Urinary bladder (tissue), 4 donors: ENCODE data around the gene ZNF12. TPM values are rescaled to one million over a fixed set of nuclear protein-coding genes. Genes with fewer than 3 reads are reported as not detected.

ENCODE experiments used
- DNase-seq: peaks from one replicate; pipeline ENCODE4 v3.0.0-alpha.2; 2015; ENCODE audit errors: extremely low spot score
- H3K27ac ChIP-seq: one replicate; pipeline ENCODE4 v1.5.1; 2013; ENCODE audit warnings: low read depth, mild to moderate bottlenecking, moderate library complexity
- H3K36me3 ChIP-seq: one replicate; pipeline ENCODE4 v1.6.1; 2013; ENCODE audit warnings: mild to moderate bottlenecking, moderate library complexity; ENCODE audit not compliant: insufficient read depth
- H3K4me1 ChIP-seq: one replicate; pipeline ENCODE4 v1.6.1; 2013; ENCODE audit warnings: mild to moderate bottlenecking, moderate library complexity; ENCODE audit not compliant: insufficient read depth
- H3K4me3 ChIP-seq: one replicate; pipeline ENCODE4 v1.5.1; 2013; ENCODE audit warnings: low read depth, low read length
- WGBS: extraction: QIAGEN DNeasy Blood & Tissue Kit; methylation state at CpG from one replicate; pipeline ENCODE4 v1.1.7; 2013; 5-methylcytosine and 5-hydroxymethylcytosine counted together
- polyA plus RNA-seq: library from polyadenylated mRNA; stranded (reverse); fragments of 200-250 nt; gene quantifications from one replicate; pipeline ENCODE4 v1.2.3, GENCODE V29; 2013
- total RNA-seq: library from RNA; depleted of rRNA; stranded (reverse); fragments of >200 nt; gene quantifications from one replicate; pipeline ENCODE4 v1.2.3, GENCODE V29; 2014
- donor health status: healthy with polysubstance abuse.
- donor health status: healthy.

The ZNF12 gene
- total and polyA plus RNA-seq, 2 donors = 12.8 to 48.9 TPM

- H3K36me3 ChIP-seq = peaks cover 8% of the 10 kb centered on the region
These were observed 48.0 kb downstream of the ZNF12 start for GRCh38 chr7:6658618-6659345.

GRCh38 chr7:6656413-6656812 lies 50.3 kb downstream of the ZNF12 start:
- H3K27ac ChIP-seq = no peak overlapping the region
- DNase-seq = no peak
- WGBS = 94% methylated on average over 9 of the region's 9 CpGs
- no peaks in the 10 kb centered on the region for H3K4me1 ChIP-seq
- peaks cover 18% of the 10 kb centered on the region for H3K36me3 ChIP-seq
- H3K4me3 ChIP-seq = no peak overlapping the region

More at GRCh38 chr7:6658618-6659345, 48.0 kb downstream of the ZNF12 start:
- Histone ChIP-seq H3K27ac (no peak overlapping the region), H3K4me1 (no peaks in the 10 kb centered on the region), H3K4me3 (no peak overlapping the region)
- WGBS = 32% methylated on average over 11 of the region's 11 CpGs
- no peak for DNase-seq

GRCh38 chr7:6655636-6656385 lies 50.9 kb downstream of the ZNF12 start:
- no peak overlapping the region for H3K4me3 ChIP-seq
- no peak for DNase-seq
- peaks cover 18% of the 10 kb centered on the region for H3K36me3 ChIP-seq
- H3K27ac ChIP-seq = no peak overlapping the region
- 93% methylated on average over 17 of the region's 17 CpGs for WGBS
- no peaks in the 10 kb centered on the region for H3K4me1 ChIP-seq

GRCh38 chr7:6654842-6655610 lies 51.7 kb downstream of the ZNF12 start:
- Histone ChIP-seq H3K27ac (no peak overlapping the region), H3K4me1 (no peaks in the 10 kb centered on the region), H3K4me3 (no peak overlapping the region), H3K36me3 (peaks cover 18% of the 10 kb centered on the region)
- 92% methylated on average over 48 of the region's 48 CpGs for WGBS
- no peak for DNase-seq

GRCh38 chr7:6654113-6654841 lies 52.5 kb downstream of the ZNF12 start:
- 93% methylated on average over 94 of the region's 94 CpGs for WGBS
- no peak for DNase-seq
- H3K4me3 ChIP-seq = no peak overlapping the region
- no peak overlapping the region for H3K27ac ChIP-seq
- H3K36me3 ChIP-seq = peaks cover 18% of the 10 kb centered on the region
- H3K4me1 ChIP-seq = no peaks in the 10 kb centered on the region

GRCh38 chr7:6653071-6654003 lies 53.4 kb downstream of the ZNF12 start:
- no peak for DNase-seq
- Histone ChIP-seq H3K4me3 (no peak overlapping the region), H3K36me3 (peaks cover 18% of the 10 kb centered on the region), H3K4me1 (no peaks in the 10 kb centered on the region), H3K27ac (no peak overlapping the region)
- 90% methylated on average over 146 of the region's 146 CpGs for WGBS

- DNase-seq = no peak
- Histone ChIP-seq H3K4me3 (no peak overlapping the region), H3K4me1 (no peaks in the 10 kb centered on the region), H3K27ac (no peak overlapping the region), H3K36me3 (peaks cover 18% of the 10 kb centered on the region)
- 97% methylated on average over 75 of the region's 75 CpGs for WGBS
These were observed 54.2 kb downstream of the ZNF12 start for GRCh38 chr7:6652446-6653011.

GRCh38 chr7:6651851-6652445 lies 54.8 kb downstream of the ZNF12 start:
- no peak overlapping the region for H3K27ac ChIP-seq
- WGBS = 98% methylated on average over 32 of the region's 32 CpGs
- H3K4me3 ChIP-seq = no peak overlapping the region
- DNase-seq = no peak
- no peaks in the 10 kb centered on the region for H3K4me1 ChIP-seq
- peaks cover 18% of the 10 kb centered on the region for H3K36me3 ChIP-seq

- WGBS = 96% methylated on average over 12 of the region's 12 CpGs
- H3K4me3 ChIP-seq = no peak overlapping the region
- peaks cover 18% of the 10 kb centered on the region for H3K36me3 ChIP-seq
- H3K4me1 ChIP-seq = no peaks in the 10 kb centered on the region
- H3K27ac ChIP-seq = no peak overlapping the region
- DNase-seq = no peak
These were observed 56.2 kb downstream of the ZNF12 start for GRCh38 chr7:6650521-6651011.

- 94% methylated on average over 10 of the region's 10 CpGs for WGBS
- H3K27ac ChIP-seq = no peak overlapping the region
- no peak for DNase-seq
- H3K36me3 ChIP-seq = peaks cover 18% of the 10 kb centered on the region
- no peaks in the 10 kb centered on the region for H3K4me1 ChIP-seq
- H3K4me3 ChIP-seq = no peak overlapping the region
These were observed 56.7 kb downstream of the ZNF12 start for GRCh38 chr7:6650086-6650485.

- no peaks in the 10 kb centered on the region for H3K4me1 ChIP-seq
- no peak overlapping the region for H3K4me3 ChIP-seq
- H3K36me3 ChIP-seq = peaks cover 21% of the 10 kb centered on the region
- 80% methylated on average over 13 of the region's 13 CpGs for WGBS
- no peak overlapping the region for H3K27ac ChIP-seq
- DNase-seq = no peak
These were observed 57.3 kb downstream of the ZNF12 start for GRCh38 chr7:6649241-6649961.
